ENCODE data around the gene ADGRV1.

DNA sequence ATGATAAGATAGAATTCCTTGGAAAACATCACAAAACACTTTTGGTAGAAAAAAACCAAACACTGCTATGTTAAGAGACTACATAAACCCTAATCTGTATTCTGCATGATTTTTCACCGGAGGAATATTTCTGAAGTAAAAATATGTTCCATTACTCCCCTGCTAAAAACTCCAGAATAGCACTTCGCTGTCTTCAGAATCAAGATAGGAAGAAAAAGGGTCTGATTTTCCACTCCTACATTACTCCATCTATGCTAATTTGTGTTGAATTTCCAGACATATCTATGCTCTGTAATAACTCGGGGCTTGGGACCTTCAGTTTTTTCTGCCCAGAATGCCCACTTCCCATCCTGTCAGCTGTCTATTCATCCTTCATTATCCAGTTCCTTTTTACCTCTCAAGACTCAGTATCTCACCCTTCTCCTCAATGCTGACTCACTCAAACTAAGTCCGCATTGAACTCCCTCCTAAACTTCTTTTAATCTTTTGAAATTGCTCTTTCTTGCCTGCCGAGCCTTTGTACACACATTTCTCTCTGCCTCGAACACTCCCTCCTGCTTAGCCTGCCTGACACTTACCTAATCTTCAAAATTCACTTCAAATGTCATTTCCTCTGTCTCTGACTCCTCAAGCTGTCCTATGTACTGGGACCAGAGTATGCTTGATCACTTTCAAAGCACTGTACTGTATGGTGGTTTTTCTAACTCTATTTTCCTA lies 653.6 kb downstream of the ADGRV1 start:
- TF ChIP-seq GABPA (IDR thresholded peaks at IDR 0.05; ENCODE audit: low read depth) (no peak), POLR2AphosphoS5 (IDR thresholded peaks at IDR 0.05; ENCODE audit: low read depth) (no peak), SPI1 (IDR thresholded peaks at IDR 0.05; ENCODE audit: borderline replicate concordance, low read depth) (no peak)
- TF ChIP-seq, protein P1, sequence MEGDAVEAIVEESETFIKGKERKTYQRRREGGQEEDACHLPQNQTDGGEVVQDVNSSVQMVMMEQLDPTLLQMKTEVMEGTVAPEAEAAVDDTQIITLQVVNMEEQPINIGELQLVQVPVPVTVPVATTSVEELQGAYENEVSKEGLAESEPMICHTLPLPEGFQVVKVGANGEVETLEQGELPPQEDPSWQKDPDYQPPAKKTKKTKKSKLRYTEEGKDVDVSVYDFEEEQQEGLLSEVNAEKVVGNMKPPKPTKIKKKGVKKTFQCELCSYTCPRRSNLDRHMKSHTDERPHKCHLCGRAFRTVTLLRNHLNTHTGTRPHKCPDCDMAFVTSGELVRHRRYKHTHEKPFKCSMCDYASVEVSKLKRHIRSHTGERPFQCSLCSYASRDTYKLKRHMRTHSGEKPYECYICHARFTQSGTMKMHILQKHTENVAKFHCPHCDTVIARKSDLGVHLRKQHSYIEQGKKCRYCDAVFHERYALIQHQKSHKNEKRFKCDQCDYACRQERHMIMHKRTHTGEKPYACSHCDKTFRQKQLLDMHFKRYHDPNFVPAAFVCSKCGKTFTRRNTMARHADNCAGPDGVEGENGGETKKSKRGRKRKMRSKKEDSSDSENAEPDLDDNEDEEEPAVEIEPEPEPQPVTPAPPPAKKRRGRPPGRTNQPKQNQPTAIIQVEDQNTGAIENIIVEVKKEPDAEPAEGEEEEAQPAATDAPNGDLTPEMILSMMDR (IDR thresholded peaks at IDR 0.05; ENCODE audit: insufficient read depth, low read length) = no peak
- TF ChIP-seq, protein P2, sequence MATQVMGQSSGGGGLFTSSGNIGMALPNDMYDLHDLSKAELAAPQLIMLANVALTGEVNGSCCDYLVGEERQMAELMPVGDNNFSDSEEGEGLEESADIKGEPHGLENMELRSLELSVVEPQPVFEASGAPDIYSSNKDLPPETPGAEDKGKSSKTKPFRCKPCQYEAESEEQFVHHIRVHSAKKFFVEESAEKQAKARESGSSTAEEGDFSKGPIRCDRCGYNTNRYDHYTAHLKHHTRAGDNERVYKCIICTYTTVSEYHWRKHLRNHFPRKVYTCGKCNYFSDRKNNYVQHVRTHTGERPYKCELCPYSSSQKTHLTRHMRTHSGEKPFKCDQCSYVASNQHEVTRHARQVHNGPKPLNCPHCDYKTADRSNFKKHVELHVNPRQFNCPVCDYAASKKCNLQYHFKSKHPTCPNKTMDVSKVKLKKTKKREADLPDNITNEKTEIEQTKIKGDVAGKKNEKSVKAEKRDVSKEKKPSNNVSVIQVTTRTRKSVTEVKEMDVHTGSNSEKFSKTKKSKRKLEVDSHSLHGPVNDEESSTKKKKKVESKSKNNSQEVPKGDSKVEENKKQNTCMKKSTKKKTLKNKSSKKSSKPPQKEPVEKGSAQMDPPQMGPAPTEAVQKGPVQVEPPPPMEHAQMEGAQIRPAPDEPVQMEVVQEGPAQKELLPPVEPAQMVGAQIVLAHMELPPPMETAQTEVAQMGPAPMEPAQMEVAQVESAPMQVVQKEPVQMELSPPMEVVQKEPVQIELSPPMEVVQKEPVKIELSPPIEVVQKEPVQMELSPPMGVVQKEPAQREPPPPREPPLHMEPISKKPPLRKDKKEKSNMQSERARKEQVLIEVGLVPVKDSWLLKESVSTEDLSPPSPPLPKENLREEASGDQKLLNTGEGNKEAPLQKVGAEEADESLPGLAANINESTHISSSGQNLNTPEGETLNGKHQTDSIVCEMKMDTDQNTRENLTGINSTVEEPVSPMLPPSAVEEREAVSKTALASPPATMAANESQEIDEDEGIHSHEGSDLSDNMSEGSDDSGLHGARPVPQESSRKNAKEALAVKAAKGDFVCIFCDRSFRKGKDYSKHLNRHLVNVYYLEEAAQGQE (IDR thresholded peaks at IDR 0.05; ENCODE audit: insufficient replicate concordance, low read depth) = no peak

Data from HL-60 (cell line).